GM12892 (cell line): ENCODE results near the gene PCDHA7.

Source experiments
- POLR2A ChIP-seq: IDR thresholded peaks from 2 replicates; pipeline ENCODE4 v1.6.1; 2011; ENCODE audit warnings: low read depth, low read length, control low read depth
- POLR2AphosphoS5 ChIP-seq: IDR thresholded peaks from 2 replicates; pipeline ENCODE4 v1.6.1; 2011; ENCODE audit warnings: low read depth, low read length, control low read depth
- TAF1 ChIP-seq: IDR thresholded peaks from 2 replicates; pipeline ENCODE4 v1.6.1; 2011; ENCODE audit warnings: low read depth, mild to moderate bottlenecking, control low read depth, low read length, borderline replicate concordance

DNA sequence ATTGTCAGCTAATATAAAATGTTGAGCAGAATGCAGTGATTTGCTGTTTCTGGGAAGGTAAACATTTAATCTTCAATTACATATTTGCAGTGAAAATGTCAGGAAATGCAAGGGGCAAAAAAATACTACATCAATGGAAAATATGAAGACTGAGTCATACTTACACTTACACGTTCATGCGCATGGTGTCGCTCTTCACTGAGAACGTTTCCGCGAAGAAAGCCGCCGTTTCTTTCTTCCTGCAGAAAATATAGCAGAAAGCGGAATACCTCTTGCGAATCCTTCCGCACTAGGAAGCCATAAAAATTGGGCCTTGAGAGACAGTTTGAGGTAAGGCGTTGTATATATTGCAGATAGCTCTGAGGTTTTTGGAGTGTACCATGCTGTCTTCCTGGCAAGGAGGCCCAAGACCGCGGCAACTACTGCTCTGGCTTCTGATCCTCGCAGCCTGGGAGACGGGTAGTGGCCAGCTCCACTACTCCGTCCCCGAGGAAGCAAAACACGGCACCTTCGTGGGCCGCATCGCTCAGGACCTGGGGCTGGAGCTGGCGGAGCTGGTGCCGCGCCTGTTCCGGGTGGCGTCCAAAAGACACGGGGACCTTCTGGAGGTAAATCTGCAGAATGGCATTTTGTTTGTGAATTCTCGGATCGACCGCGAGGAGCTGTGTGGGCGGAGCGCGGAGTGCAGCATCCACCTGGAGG, 48.0 kb downstream of the PCDHA7 start, which contains the start of gene PCDHA13:
- TF ChIP-seq POLR2A (no peak), TAF1 (no peak), POLR2AphosphoS5 (no peak)
